HG02642 (cell line): ENCODE results near the gene ZNF555.
"Not testable (repeated sequence)": the region's sequence is repeated elsewhere in the genome, so short reads cannot be mapped to it uniquely, and the experiment has no call there.

Experiments used
- ATAC-seq: cut with Tn5 transposase; IDR thresholded peaks from one replicate; pipeline ENCODE4 v1.9.1; 2021; ENCODE audit warnings: mild to moderate bottlenecking; ENCODE audit not compliant: unreplicated experiment, poor library complexity

Gene ZNF555

GRCh38 chr19:2806736-2807378, 34.4 kb upstream of the ZNF555 start:
- ATAC-seq: no peak

GRCh38 chr19:2807379-2808128, 33.7 kb upstream of the ZNF555 start:
- ATAC-seq: no peak

- no peak for ATAC-seq
These were observed 32.9 kb upstream of the ZNF555 start for GRCh38 chr19:2808129-2808941.

- no peak for ATAC-seq
These were observed 31.7 kb upstream of the ZNF555 start for GRCh38 chr19:2809387-2810140.

GRCh38 chr19:2810141-2811091, 30.9 kb upstream of the ZNF555 start:
- no peak for ATAC-seq

- ATAC-seq: no peak
These were observed 30.0 kb upstream of the ZNF555 start for GRCh38 chr19:2811221-2811722.

GRCh38 chr19:2811735-2812413, 29.4 kb upstream of the ZNF555 start:
- ATAC-seq: no peak

GRCh38 chr19:2812414-2813234, 28.7 kb upstream of the ZNF555 start:
- ATAC-seq: no peak

GRCh38 chr19:2813235-2814160, 27.8 kb upstream of the ZNF555 start:
- no peak for ATAC-seq

- no peak for ATAC-seq
These were observed 26.8 kb upstream of the ZNF555 start for GRCh38 chr19:2814426-2814825.

- no peak for ATAC-seq
These were observed 26.1 kb upstream of the ZNF555 start for GRCh38 chr19:2815191-2815614.

GRCh38 chr19:2815923-2816322, 25.4 kb upstream of the ZNF555 start:
- no peak for ATAC-seq

- ATAC-seq: no peak
These were observed 24.6 kb upstream of the ZNF555 start for GRCh38 chr19:2816641-2817040.

GRCh38 chr19:2817237-2817829, 23.9 kb upstream of the ZNF555 start:
- ATAC-seq: not testable (repeated sequence)

GRCh38 chr19:2819540-2820111, 21.6 kb upstream of the ZNF555 start, which contains the start of gene ZNF554:
ZNF554 (plus strand) TSS chr19:2819868; CDS start chr19:2820072, 204 bp downstream.
- peak; percentile 92 for ATAC-seq
